ENCODE data around the gene CTNNBL1.

The CTNNBL1 gene

GRCh38 chr20:37880726-37881591, 187.1 kb downstream of the CTNNBL1 start:
- DNase-seq (ENCODE audit: low read depth), result no peak

GRCh38 chr20:37881601-37882343, 187.9 kb downstream of the CTNNBL1 start:
- no peak for DNase-seq (ENCODE audit: low read depth)

GRCh38 chr20:37882961-37883712, 189.3 kb downstream of the CTNNBL1 start:
- no peak for DNase-seq (ENCODE audit: low read depth)

- no peak for DNase-seq (ENCODE audit: low read depth)
These were observed 191.2 kb downstream of the CTNNBL1 start for GRCh38 chr20:37885042-37885441.

GRCh38 chr20:37885593-37886503, 192.0 kb downstream of the CTNNBL1 start:
- DNase-seq (ENCODE audit: low read depth), result no peak

- no peak for DNase-seq (ENCODE audit: low read depth)
These were observed 193.0 kb downstream of the CTNNBL1 start for GRCh38 chr20:37886851-37887297.

- DNase-seq (ENCODE audit: low read depth), result no peak
These were observed 194.8 kb downstream of the CTNNBL1 start for GRCh38 chr20:37888641-37889040.

- DNase-seq (ENCODE audit: low read depth), result no peak
These were observed 196.3 kb downstream of the CTNNBL1 start for GRCh38 chr20:37890108-37890507.

GRCh38 chr20:37890643-37891042, 196.8 kb downstream of the CTNNBL1 start:
- DNase-seq (ENCODE audit: low read depth), result no peak

- DNase-seq (ENCODE audit: low read depth), result no peak
These were observed 198.2 kb downstream of the CTNNBL1 start for GRCh38 chr20:37892001-37892400.

- no peak for DNase-seq (ENCODE audit: low read depth)
These were observed 199.9 kb downstream of the CTNNBL1 start for GRCh38 chr20:37893566-37894241.

GRCh38 chr20:37894454-37894853, 200.6 kb downstream of the CTNNBL1 start:
- no peak for DNase-seq (ENCODE audit: low read depth)

GRCh38 chr20:37895166-37895565, 201.3 kb downstream of the CTNNBL1 start:
- no peak for DNase-seq (ENCODE audit: low read depth)

GRCh38 chr20:37896932-37897548, 203.2 kb downstream of the CTNNBL1 start:
- no peak for DNase-seq (ENCODE audit: low read depth)

- DNase-seq (ENCODE audit: low read depth), result no peak
These were observed 204.6 kb downstream of the CTNNBL1 start for GRCh38 chr20:37898233-37899104.

- DNase-seq (ENCODE audit: low read depth), result no peak
These were observed 205.5 kb downstream of the CTNNBL1 start for GRCh38 chr20:37899105-37900045.

GRCh38 chr20:37901240-37901639, 207.4 kb downstream of the CTNNBL1 start:
- no peak for DNase-seq (ENCODE audit: low read depth)

Data from activated T-cell treated with anti-CD3 and anti-CD28 coated beads for 24 hours (primary cell).